IMR-90 (cell line): ENCODE data around the gene JMY. TPM values are rescaled to one million over a fixed set of nuclear protein-coding genes. Genes with fewer than 3 reads are reported as not detected.

Source experiments
- ATAC-seq: fragments of 200-7000 bp; cut with Tn5 transposase; 2 replicates; pipeline ENCODE4 v1.9.1; 2020; ENCODE audit warnings: low read depth, mild to moderate bottlenecking, moderate library complexity
- BruUV-seq: library from RNA; stranded (reverse); fragments of 400-500 nt; replicated peaks from 2 replicates; lab custom pipeline; 2021; lab: Mats Ljungman, UMichigan
- CTCF ChIA-PET: fragments of 300-600 bp; formaldehyde crosslinking; extraction: SDS; loops from one replicate; lab custom pipeline; 2021; ENCODE audit warnings: antibody characterized with exemption; lab: Yijun Ruan, JAX
- POLR2A ChIA-PET: fragments of 300-600 bp; sonication (Branson Sonifier 250); formaldehyde crosslinking; loops from one replicate; lab custom pipeline; 2022; ENCODE audit warnings: antibody characterized with exemption; ENCODE audit not compliant: unreplicated experiment; lab: Charles Lee
- DNase-seq: peaks from one replicate; pipeline ENCODE4 v3.0.0; 2013
- H2AFZ ChIP-seq: replicated peaks from 2 replicates; pipeline ENCODE3; 2013; ENCODE audit warnings: low read length, mild to moderate bottlenecking; ENCODE audit not compliant: poor library complexity
- H2AK5ac ChIP-seq: 2 replicates; pipeline ENCODE4 v1.6.1; 2013; ENCODE audit warnings: low read depth, low read length, inconsistent platforms
- H2AK9ac ChIP-seq: replicated peaks from 2 replicates; pipeline ENCODE3; 2013; ENCODE audit warnings: mild to moderate bottlenecking, low read depth, low read length, moderate library complexity; ENCODE audit not compliant: poor library complexity
- H2BK120ac ChIP-seq: 2 replicates; pipeline ENCODE4 v1.6.1; 2013; ENCODE audit warnings: low read depth, low read length, inconsistent platforms
- H2BK15ac ChIP-seq: 3 replicates; pipeline ENCODE4 v1.6.1; 2013; ENCODE audit warnings: low read depth, low read length, inconsistent platforms
- H2BK20ac ChIP-seq: 2 replicates; pipeline ENCODE4 v1.6.1; 2013; ENCODE audit warnings: low read depth, mild to moderate bottlenecking, inconsistent platforms, low read length, moderate library complexity
- H2BK5ac ChIP-seq: 2 replicates; pipeline ENCODE4 v1.6.1; 2013; ENCODE audit warnings: mild to moderate bottlenecking, low read depth, low read length, inconsistent platforms; ENCODE audit not compliant: poor library complexity, severe bottlenecking
- H3K14ac ChIP-seq: replicated peaks from 2 replicates; pipeline ENCODE4 v1.6.1; 2013; ENCODE audit warnings: low read depth, low read length, inconsistent platforms
- H3K18ac ChIP-seq: 2 replicates; pipeline ENCODE4 v1.6.1; 2013; ENCODE audit warnings: low read depth, low read length, control low read depth
- H3K23ac ChIP-seq: 2 replicates; pipeline ENCODE4 v1.6.1; 2013; ENCODE audit warnings: low read depth, low read length, inconsistent platforms
- H3K27ac ChIP-seq: 2 replicates; pipeline ENCODE4 v1.5.1; 2013; ENCODE audit warnings: mild to moderate bottlenecking, control low read depth, low read length; ENCODE audit not compliant: insufficient read depth
- H3K27me3 ChIP-seq: 2 replicates; pipeline ENCODE4 v1.6.1; 2013; ENCODE audit warnings: low read length; ENCODE audit not compliant: control insufficient read depth, insufficient read depth
- H3K36me3 ChIP-seq: 2 replicates; pipeline ENCODE4 v1.6.1; 2013; ENCODE audit warnings: low read length, mixed read lengths; ENCODE audit not compliant: control insufficient read depth, insufficient read depth
- H3K4ac ChIP-seq: 2 replicates; pipeline ENCODE4 v1.6.1; 2013; ENCODE audit warnings: low read depth, low read length, inconsistent platforms
- H3K4me1 ChIP-seq: 2 replicates; pipeline ENCODE4 v1.6.1; 2013; ENCODE audit warnings: low read length, mixed read lengths; ENCODE audit not compliant: control insufficient read depth, insufficient read depth
- H3K4me2 ChIP-seq: 2 replicates; pipeline ENCODE4 v1.6.1; 2013; ENCODE audit warnings: low read depth, mild to moderate bottlenecking, control low read depth, low read length, moderate library complexity
- H3K4me3 ChIP-seq: 2 replicates; pipeline ENCODE4 v1.5.1; 2013; ENCODE audit warnings: low read depth, mild to moderate bottlenecking, control low read depth, low read length, moderate library complexity; ENCODE audit not compliant: insufficient read depth
- H3K56ac ChIP-seq: 2 replicates; pipeline ENCODE4 v1.6.1; 2013; ENCODE audit warnings: low read length, inconsistent platforms; ENCODE audit not compliant: insufficient read depth; ENCODE audit errors: extremely low read depth
- H3K79me1 ChIP-seq, 2 experiments: 2 replicates each; pipeline ENCODE4 v1.6.1; 2013; ENCODE audit warnings: low read length in 2 of 2, inconsistent platforms in 1 of 2, low read depth in 1 of 2
- H3K9ac ChIP-seq: 2 replicates; pipeline ENCODE4 v1.6.1; 2013; ENCODE audit warnings: low read depth, low read length, control low read depth
- H3K9me1 ChIP-seq: 2 replicates; pipeline ENCODE4 v1.6.1; 2013; ENCODE audit warnings: low read length, inconsistent platforms; ENCODE audit not compliant: insufficient read depth
- H3K9me3 ChIP-seq: 2 replicates; pipeline ENCODE4 v1.6.1; 2013; ENCODE audit warnings: low read length; ENCODE audit not compliant: control insufficient read depth, insufficient read depth
- H4K20me1 ChIP-seq: 2 replicates; pipeline ENCODE4 v1.6.1; 2013; ENCODE audit warnings: low read length, inconsistent platforms; ENCODE audit not compliant: insufficient read depth
- H4K5ac ChIP-seq: 2 replicates; pipeline ENCODE4 v1.6.1; 2013; ENCODE audit warnings: mild to moderate bottlenecking, low read depth, low read length, control low read depth
- H4K8ac ChIP-seq, 2 experiments: 2 replicates each; pipeline ENCODE4 v1.6.1; 2013; ENCODE audit warnings: low read depth in 2 of 2, low read length in 2 of 2, control low read depth in 1 of 2, inconsistent platforms in 1 of 2
- H4K91ac ChIP-seq: 2 replicates; pipeline ENCODE4 v1.6.1; 2013; ENCODE audit warnings: low read depth, low read length, inconsistent platforms; ENCODE audit not compliant: insufficient read depth
- CEBPB ChIP-seq: IDR thresholded peaks from 2 replicates; pipeline ENCODE4 v1.6.1; 2012; ENCODE audit warnings: low read depth, low read length, improper control_type of control experiment
- WGBS, 2 experiments: methylation state at CpG; one replicate each; pipeline versions ENCODE4 v1.1.5 to v1.1.7; 2013; ENCODE audit warnings: missing lambda C conversion rate in 2 of 2; ENCODE audit not compliant: insufficient read length in 1 of 2; ENCODE audit errors: extremely low coverage in 2 of 2; 5-methylcytosine and 5-hydroxymethylcytosine counted together
- dilution Hi-C: fragments of 300-500 bp; cut with HindIII; formaldehyde crosslinking; loops from one replicate; pipeline ENCODE4 v1.14.3; 2018; ENCODE audit warnings: low sequenced_read_pairs; ENCODE audit not compliant: unreplicated experiment
- in situ Hi-C: fragments of 300-500 bp; cut with MboI; formaldehyde crosslinking; loops from 3 replicates; pipeline ENCODE4 v1.14.3; 2019; ENCODE audit warnings: low sequenced_read_pairs, inconsistent platforms, mixed read lengths
- intact Hi-C: fragments of 100-400 bp; cut with micrococcal nuclease; formaldehyde crosslinking; loops from 2 replicates; pipeline ENCODE4 v1.10.0; 2022
- polyA plus RNA-seq, 3 experiments: library from polyadenylated mRNA; depleted of rRNA; stranded (reverse); fragments of >200 nt; gene quantifications; 2 replicates each; pipeline ENCODE4 v1.2.3, GENCODE V29; 2012; ENCODE audit warnings: low replicate concordance in 1 of 3
- total RNA-seq: library from RNA; depleted of rRNA; stranded (reverse); fragments of >200 nt; gene quantifications from 2 replicates; pipeline ENCODE4 v1.2.3, GENCODE V29; 2012
- TF ChIP-seq, protein P1 (sequence below): conservative IDR thresholded peaks from 2 replicates; pipeline ENCODE4 v1.5.1; 2012; ENCODE audit warnings: mild to moderate bottlenecking, low read depth, low read length, improper control_type of control experiment
- TF ChIP-seq, protein P2 (sequence below): fragments of 150-350 bp; IDR thresholded peaks from 2 replicates; pipeline ENCODE4 v1.6.1; 2017; ENCODE audit warnings: mild to moderate bottlenecking, antibody characterized with exemption, low read length, low read depth

The JMY gene
- total and polyA plus RNA-seq, 2 of the 4 experiments (the other 2 are of a cell fraction): 1.7 to 3.2 TPM

DNA sequence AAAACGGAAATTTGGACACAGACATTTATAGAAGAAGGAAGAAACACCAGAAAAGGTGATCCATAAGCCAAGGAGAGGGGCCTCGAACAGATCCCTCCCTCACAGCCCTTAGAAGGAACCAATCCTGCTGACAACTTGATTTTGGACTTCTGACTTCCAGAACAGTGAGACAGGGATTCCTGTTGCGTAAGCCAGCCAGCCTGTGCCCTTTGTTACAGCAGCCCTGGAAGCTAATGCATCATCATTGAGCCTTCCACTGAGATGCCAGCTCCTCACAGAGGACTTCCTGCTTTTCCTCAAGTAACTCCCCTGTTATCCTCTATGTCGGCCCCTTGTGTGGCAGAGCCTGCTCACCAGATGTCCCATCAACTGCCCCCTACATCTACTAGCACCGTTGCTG, 94.1 kb downstream of the JMY start:
- TF ChIP-seq, protein P1, sequence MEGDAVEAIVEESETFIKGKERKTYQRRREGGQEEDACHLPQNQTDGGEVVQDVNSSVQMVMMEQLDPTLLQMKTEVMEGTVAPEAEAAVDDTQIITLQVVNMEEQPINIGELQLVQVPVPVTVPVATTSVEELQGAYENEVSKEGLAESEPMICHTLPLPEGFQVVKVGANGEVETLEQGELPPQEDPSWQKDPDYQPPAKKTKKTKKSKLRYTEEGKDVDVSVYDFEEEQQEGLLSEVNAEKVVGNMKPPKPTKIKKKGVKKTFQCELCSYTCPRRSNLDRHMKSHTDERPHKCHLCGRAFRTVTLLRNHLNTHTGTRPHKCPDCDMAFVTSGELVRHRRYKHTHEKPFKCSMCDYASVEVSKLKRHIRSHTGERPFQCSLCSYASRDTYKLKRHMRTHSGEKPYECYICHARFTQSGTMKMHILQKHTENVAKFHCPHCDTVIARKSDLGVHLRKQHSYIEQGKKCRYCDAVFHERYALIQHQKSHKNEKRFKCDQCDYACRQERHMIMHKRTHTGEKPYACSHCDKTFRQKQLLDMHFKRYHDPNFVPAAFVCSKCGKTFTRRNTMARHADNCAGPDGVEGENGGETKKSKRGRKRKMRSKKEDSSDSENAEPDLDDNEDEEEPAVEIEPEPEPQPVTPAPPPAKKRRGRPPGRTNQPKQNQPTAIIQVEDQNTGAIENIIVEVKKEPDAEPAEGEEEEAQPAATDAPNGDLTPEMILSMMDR: no peak
- TF ChIP-seq, protein P2, sequence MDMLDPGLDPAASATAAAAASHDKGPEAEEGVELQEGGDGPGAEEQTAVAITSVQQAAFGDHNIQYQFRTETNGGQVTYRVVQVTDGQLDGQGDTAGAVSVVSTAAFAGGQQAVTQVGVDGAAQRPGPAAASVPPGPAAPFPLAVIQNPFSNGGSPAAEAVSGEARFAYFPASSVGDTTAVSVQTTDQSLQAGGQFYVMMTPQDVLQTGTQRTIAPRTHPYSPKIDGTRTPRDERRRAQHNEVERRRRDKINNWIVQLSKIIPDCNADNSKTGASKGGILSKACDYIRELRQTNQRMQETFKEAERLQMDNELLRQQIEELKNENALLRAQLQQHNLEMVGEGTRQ: no peak
- peak; percentile 61 for TF ChIP-seq CEBPB
- Histone ChIP-seq H2AFZ (no peak overlapping the region), H3K9ac (no peak overlapping the region), H2AK5ac (no peak overlapping the region), H2BK15ac (no peak overlapping the region), H3K23ac (no peak overlapping the region), H4K5ac (no peak overlapping the region), H4K91ac (no peak overlapping the region), H3K9me3 (no peaks in the 10 kb centered on the region), H3K18ac (no peak overlapping the region), H3K4me1 (no peaks in the 10 kb centered on the region), H2BK5ac (no peak overlapping the region), H3K4ac (no peak overlapping the region), H3K56ac (no peak overlapping the region), H3K36me3 (no peaks in the 10 kb centered on the region), H2BK120ac (no peak overlapping the region), H2AK9ac (no peak overlapping the region), H3K27me3 (no peaks in the 10 kb centered on the region), H3K14ac (no peak overlapping the region), H4K8ac (no peak overlapping the region), H3K79me1 (no peaks in the 10 kb centered on the region), H3K4me2 (no peak overlapping the region), H3K4me3 (no peak overlapping the region), H3K9me1 (no peaks in the 10 kb centered on the region), H4K20me1 (no peaks in the 10 kb centered on the region), H2BK20ac (no peak overlapping the region), H3K27ac (no peak overlapping the region)
- DNase-seq (peak; percentile 18), ATAC-seq (no peak)
- no CpG with 5 or more reads among the region's 5 CpGs for WGBS, 2 experiments
- intact Hi-C loops (no loop called here), dilution Hi-C loops (no loop called here), in situ Hi-C loops (no loop called here)
- ChIA-PET CTCF (no interaction called here), POLR2A (no interaction called here)
- no TSS peak for BruUV-seq
